ENCODE results near the gene CETN2. TPM values are rescaled to one million over a fixed set of nuclear protein-coding genes. Genes with fewer than 3 reads are reported as not detected.
A peak's percentile ranks its signal among the peaks of the same experiment; 100 is the strongest.

Gene CETN2
- total and polyA plus RNA-seq, 12 donors: 22.9 to 35.7 (median 25.5) TPM

DNA sequence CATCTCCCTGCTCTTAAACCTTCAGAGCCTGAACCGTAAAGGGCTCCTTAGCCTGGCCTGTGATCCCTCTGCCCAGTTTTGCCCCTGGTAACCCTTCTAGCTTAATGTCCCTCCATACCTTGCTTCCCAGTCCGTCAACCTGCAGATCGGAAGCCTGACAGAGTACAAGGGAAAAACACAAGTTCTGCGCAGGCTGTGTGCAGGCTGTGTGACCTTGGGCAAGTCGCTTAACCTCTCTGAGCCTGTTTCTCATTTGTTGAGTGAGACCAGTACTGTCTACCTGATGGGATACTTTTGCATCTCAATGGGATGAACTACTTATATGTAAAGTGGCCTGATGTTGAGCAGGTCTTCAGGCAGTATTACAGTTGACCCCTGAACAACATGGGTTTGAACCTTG, 2.0 kb upstream of the CETN2 start:
- 93 to 94% methylated on average over 5 of the region's 5 CpGs for WGBS, 2 donors
- Histone ChIP-seq H3K9me3 (peaks cover 0 to 3% (median 0%) of the 10 kb centered on the region in 11 donors), H3K4me1 (peaks cover 0 to 29% (median 9%) of the 10 kb centered on the region in 9 donors), H3K36me3 (peaks cover 0 to 20% (median 0%) of the 10 kb centered on the region in 9 donors), H3K27ac (peak overlapping the region in 1 of 10 donors; percentile 53), H3K4me3 (no peak overlapping the region), H3K27me3 (peaks cover 0 to 5% (median 0%) of the 10 kb centered on the region in 7 donors)
- intact Hi-C loops (cut with DNase I): no loop called here
- DNase-seq (no peak), ATAC-seq (no peak)
- TF ChIP-seq, protein P1, sequence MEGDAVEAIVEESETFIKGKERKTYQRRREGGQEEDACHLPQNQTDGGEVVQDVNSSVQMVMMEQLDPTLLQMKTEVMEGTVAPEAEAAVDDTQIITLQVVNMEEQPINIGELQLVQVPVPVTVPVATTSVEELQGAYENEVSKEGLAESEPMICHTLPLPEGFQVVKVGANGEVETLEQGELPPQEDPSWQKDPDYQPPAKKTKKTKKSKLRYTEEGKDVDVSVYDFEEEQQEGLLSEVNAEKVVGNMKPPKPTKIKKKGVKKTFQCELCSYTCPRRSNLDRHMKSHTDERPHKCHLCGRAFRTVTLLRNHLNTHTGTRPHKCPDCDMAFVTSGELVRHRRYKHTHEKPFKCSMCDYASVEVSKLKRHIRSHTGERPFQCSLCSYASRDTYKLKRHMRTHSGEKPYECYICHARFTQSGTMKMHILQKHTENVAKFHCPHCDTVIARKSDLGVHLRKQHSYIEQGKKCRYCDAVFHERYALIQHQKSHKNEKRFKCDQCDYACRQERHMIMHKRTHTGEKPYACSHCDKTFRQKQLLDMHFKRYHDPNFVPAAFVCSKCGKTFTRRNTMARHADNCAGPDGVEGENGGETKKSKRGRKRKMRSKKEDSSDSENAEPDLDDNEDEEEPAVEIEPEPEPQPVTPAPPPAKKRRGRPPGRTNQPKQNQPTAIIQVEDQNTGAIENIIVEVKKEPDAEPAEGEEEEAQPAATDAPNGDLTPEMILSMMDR (IDR thresholded peaks at IDR 0.05): no peak

DNA sequence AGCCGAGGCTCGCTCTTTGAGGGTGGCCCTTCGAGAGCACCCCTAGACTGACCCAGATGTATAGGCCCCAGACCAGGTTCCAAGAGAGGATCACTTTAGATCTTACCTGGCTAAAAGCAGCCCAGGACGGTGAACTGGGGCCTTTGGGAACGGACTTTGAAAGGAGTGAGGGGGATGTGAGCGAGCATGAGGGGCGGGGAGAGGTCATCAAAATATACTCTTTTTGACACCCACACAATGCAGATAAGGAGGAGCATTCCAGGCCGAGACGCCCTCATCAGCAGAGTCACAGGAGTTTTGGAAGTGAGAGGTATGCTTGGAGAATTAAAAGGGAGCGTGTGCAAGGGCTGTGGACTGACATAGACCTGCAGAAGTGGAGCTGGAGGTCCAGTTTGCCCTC, 834 bp upstream of the CETN2 start:
- H3K27ac ChIP-seq: peak overlapping the region in 9 of 10 donors; percentile 63 to 82 (median 76)
- TF ChIP-seq, protein P1 (IDR thresholded peaks at IDR 0.05): no peak
- peaks cover 0 to 26% (median 0%) of the 10 kb centered on the region in 9 donors for H3K36me3 ChIP-seq
- ATAC-seq: no peak
- DNase-seq: no peak
- H3K4me1 ChIP-seq: peaks cover 0 to 29% (median 9%) of the 10 kb centered on the region in 9 donors
- H3K9me3 ChIP-seq: no peaks in the 10 kb centered on the region
- H3K27me3 ChIP-seq: peaks cover 0 to 5% (median 0%) of the 10 kb centered on the region in 7 donors
- H3K4me3 ChIP-seq: peak overlapping the region; percentile 57 to 80 (median 68)
- intact Hi-C loops (cut with DNase I): no loop called here
- 2 to 3% methylated on average over 10 of the region's 10 CpGs for WGBS, 2 donors

DNA sequence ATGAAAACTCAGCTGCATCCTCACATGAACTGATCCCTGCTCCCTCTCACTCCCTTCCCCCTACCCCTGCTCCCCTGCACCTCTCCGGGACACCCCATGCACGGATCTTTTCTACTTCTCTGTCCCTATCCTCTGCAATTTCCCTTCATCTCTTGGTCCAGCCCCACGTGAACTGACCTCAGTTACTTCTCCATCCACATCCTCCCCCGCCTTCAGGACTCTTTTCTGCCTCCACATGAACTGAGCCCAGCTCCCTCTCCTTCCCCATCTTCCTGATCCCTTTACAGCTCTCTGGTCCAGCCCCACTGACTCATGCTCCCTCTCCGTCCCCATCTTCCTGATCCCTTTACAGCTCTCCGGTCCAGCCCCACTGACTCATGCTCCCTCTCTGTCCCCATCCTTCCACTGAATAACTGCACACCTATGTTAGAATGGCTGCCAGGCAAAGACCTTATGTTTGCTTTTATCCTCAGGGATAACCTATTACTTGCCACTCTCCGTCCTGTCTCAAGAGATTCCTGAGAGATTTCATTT, 5.6 kb downstream of the CETN2 start:
- ATAC-seq (no peak), DNase-seq (no peak)
- WGBS, 2 donors: 49 to 50% methylated on average over 7 of the region's 7 CpGs
- H3K9me3 ChIP-seq: no peaks in the 10 kb centered on the region
- peaks cover 0 to 39% (median 0%) of the 10 kb centered on the region in 7 donors for H3K27me3 ChIP-seq
- peaks cover 0 to 22% (median 0%) of the 10 kb centered on the region in 9 donors for H3K36me3 ChIP-seq
- peaks cover 0 to 4% (median 2%) of the 10 kb centered on the region in 9 donors for H3K4me1 ChIP-seq
- intact Hi-C loops (cut with DNase I): no loop called here
- H3K4me3 ChIP-seq: no peak overlapping the region
- no peak overlapping the region for H3K27ac ChIP-seq
- TF ChIP-seq, protein P1 (IDR thresholded peaks at IDR 0.05): no peak

- no peak for ATAC-seq
- H3K27ac ChIP-seq: no peak overlapping the region
- H3K36me3 ChIP-seq: peaks cover 0 to 17% (median 0%) of the 10 kb centered on the region in 9 donors
- peaks cover 0 to 39% (median 0%) of the 10 kb centered on the region in 7 donors for H3K27me3 ChIP-seq
- H3K4me3 ChIP-seq: no peak overlapping the region
- WGBS, 2 donors: 59 to 87% methylated on average over 6 of the region's 6 CpGs
- no peak for DNase-seq
- TF ChIP-seq, protein P1 (IDR thresholded peaks at IDR 0.05): no peak
- no peaks in the 10 kb centered on the region for H3K4me1 ChIP-seq
- no peaks in the 10 kb centered on the region for H3K9me3 ChIP-seq
- intact Hi-C loops (cut with DNase I): no loop called here
Measured at GRCh38 chrX:152823657-152824056, 6.9 kb downstream of the CETN2 start.
